Cerebellar nuclear complex (tissue), 1 donor: ENCODE results near the gene HIC2.
"Not testable (repeated sequence)": the region's sequence is repeated elsewhere in the genome, so short reads cannot be mapped to it uniquely, and the experiment has no call there.

Experiments used
- DNase-seq, 2 experiments: peaks; one replicate each; lab custom pipeline; 2025; lab: John Stamatoyannopoulos, UW

The HIC2 gene

GRCh38 chr22:21417227-21417746, at the start of gene HIC2:
Gene HIC2, plus strand, starts transcription at chr22:21417371. Its CDS starts 25,461 bp downstream, at chr22:21442832.
- not testable (repeated sequence) for DNase-seq

- not testable (repeated sequence) for DNase-seq
These were observed 48.4 kb upstream of the HIC2 start for GRCh38 chr22:21368603-21369310.

GRCh38 chr22:21375880-21376279, 41.3 kb upstream of the HIC2 start:
- not testable (repeated sequence) for DNase-seq

- DNase-seq: not testable (repeated sequence)
These were observed 33.3 kb upstream of the HIC2 start, which contains the start of gene RIMBP3B for GRCh38 chr22:21383701-21384467. Gene RIMBP3B, plus strand, starts transcription at chr22:21383751. Its CDS starts 108 bp downstream, at chr22:21383859.

GRCh38 chr22:21384468-21385357, 32.5 kb upstream of the HIC2 start:
- DNase-seq: not testable (repeated sequence)

- not testable (repeated sequence) for DNase-seq
These were observed 27.7 kb upstream of the HIC2 start for GRCh38 chr22:21389480-21389879.

- DNase-seq: not testable (repeated sequence)
These were observed 27.2 kb upstream of the HIC2 start for GRCh38 chr22:21390013-21390412.

- not testable (repeated sequence) for DNase-seq
These were observed 22.6 kb upstream of the HIC2 start for GRCh38 chr22:21394613-21395012.

GRCh38 chr22:21401197-21401969, 15.8 kb upstream of the HIC2 start:
- DNase-seq: not testable (repeated sequence)

GRCh38 chr22:21402763-21403314, 14.3 kb upstream of the HIC2 start:
- not testable (repeated sequence) for DNase-seq

- not testable (repeated sequence) for DNase-seq
These were observed 10.0 kb upstream of the HIC2 start for GRCh38 chr22:21407139-21407538.

- not testable (repeated sequence) for DNase-seq
These were observed 9.4 kb upstream of the HIC2 start for GRCh38 chr22:21407792-21408191.

- DNase-seq: not testable (repeated sequence)
These were observed 796 bp upstream of the HIC2 start for GRCh38 chr22:21416375-21416774.

- not testable (repeated sequence) for DNase-seq
These were observed 682 bp downstream of the HIC2 start for GRCh38 chr22:21417853-21418252.

GRCh38 chr22:21418974-21419638, 1.9 kb downstream of the HIC2 start:
- not testable (repeated sequence) for DNase-seq

- not testable (repeated sequence) for DNase-seq
These were observed 3.1 kb downstream of the HIC2 start for GRCh38 chr22:21420180-21420763.

GRCh38 chr22:21424084-21424709, 7.0 kb downstream of the HIC2 start:
- DNase-seq: not testable (repeated sequence)

- not testable (repeated sequence) for DNase-seq
These were observed 17.4 kb downstream of the HIC2 start for GRCh38 chr22:21434378-21435233.
